ENCODE data around the gene AMPH.
A peak's percentile ranks its signal among the peaks of the same experiment; 100 is the strongest.
"Not testable (repeated sequence)": the region's sequence is repeated elsewhere in the genome, so short reads cannot be mapped to it uniquely, and the experiment has no call there.

Gene AMPH

DNA sequence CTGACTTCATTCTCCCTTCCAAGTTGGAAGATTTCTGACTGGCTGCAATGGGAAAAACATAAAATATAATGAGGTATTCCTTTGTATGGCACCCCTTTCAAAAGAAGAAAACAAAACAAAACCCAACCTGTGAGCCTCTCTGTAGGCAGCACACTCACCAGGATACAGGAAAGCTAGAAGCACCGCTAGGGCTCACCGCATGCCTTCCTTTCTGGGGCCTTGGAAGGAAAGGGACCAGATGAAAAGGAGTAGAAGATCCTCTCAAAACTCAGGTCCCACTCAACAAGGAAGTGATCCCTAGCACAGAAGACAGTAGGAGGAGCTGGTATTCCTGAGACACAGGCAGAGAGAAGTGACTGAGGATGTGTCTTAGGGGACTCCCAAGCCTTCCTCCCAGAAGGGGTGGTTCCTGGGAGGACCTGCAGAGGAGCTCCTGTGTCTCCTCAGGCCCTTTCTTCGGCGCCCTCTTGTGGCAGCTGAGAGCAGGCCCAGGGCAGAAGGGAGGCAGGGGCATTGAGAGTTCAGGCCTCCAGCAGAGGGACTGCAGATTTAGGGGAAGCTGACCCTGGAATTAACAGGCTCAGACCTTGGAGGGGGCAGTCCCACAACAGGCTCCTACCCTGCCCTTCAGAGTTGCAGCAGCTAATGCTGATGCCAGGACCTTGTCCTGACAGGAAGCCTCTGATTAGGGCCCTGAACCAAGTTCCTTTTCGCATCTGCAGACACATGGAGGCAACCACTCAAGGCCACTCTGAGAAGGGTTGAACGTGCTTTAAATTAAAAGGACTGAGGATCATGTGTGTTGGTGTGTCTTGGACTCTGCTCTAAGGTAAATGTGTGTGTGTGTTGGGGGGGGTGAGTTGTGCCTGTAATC, 285.6 kb downstream of the AMPH start:
- peak; percentile 66 for DNase-seq

DNA sequence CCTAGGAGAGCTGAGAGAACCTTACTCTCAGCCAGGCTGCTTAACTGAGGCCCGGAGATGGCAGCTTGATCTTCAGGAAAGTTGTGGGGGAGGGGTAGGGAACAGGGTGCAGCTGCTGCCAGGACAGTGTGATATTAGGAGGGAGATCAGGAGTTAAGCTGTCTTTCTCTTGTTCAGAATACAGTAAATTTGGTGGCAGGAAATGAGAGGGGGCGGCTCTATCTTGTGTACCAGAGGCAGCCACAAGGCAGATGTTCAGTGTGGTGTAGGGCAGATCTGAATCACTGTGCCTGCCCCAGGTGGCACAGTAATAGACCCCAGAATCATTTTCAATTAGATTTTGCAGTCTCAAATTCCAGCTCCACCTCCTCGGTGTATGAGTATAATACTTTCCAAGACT, 286.4 kb downstream of the AMPH start:
- DNase-seq, result not testable (repeated sequence)

DNA sequence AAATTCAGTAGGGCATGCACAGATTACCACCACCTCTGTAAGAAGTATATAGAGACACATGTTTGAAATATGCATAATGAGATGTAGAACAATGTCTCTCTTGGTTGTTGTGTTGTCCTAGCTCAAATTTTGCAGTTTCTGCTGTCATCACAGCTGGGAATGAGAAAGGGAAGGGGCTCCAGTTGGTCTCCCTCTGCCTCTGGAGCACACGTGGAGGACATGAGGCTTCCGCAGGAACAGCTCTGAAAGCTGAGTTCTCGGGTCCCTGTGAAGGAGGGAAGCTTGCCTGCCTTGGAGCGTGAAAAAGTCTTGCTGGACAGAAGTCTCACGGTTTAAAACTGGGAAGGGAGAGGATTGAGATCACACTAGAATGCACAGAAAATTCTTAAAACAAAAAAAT, 289.0 kb downstream of the AMPH start:
- not testable (repeated sequence) for DNase-seq

DNA sequence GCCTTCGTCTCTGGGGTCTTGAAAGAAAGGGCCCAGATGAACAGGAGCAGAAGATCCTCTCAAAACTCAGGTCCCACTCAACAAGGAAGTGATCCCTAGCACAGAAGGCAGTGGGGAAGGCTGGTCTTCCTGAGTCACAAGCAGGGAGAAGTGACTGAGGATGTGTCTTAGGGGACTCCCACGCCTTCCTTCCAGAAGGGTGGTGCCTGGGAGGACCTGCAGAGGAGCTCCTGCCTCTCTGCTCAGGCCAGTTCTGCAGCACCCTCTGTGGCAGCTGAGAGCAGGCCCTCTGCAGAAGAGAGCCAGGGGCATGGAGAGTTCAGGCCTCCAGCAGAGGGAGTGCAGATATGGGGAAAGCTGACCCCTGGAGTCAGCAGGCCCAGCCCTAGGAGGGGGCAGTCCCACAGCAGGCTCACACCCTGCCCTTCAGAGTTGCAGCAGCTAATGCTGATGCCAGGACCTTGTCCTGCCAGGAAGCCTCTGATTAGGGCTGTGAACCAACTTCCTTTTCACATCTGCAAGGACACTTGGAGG, 289.9 kb downstream of the AMPH start:
- not testable (repeated sequence) for DNase-seq

DNA sequence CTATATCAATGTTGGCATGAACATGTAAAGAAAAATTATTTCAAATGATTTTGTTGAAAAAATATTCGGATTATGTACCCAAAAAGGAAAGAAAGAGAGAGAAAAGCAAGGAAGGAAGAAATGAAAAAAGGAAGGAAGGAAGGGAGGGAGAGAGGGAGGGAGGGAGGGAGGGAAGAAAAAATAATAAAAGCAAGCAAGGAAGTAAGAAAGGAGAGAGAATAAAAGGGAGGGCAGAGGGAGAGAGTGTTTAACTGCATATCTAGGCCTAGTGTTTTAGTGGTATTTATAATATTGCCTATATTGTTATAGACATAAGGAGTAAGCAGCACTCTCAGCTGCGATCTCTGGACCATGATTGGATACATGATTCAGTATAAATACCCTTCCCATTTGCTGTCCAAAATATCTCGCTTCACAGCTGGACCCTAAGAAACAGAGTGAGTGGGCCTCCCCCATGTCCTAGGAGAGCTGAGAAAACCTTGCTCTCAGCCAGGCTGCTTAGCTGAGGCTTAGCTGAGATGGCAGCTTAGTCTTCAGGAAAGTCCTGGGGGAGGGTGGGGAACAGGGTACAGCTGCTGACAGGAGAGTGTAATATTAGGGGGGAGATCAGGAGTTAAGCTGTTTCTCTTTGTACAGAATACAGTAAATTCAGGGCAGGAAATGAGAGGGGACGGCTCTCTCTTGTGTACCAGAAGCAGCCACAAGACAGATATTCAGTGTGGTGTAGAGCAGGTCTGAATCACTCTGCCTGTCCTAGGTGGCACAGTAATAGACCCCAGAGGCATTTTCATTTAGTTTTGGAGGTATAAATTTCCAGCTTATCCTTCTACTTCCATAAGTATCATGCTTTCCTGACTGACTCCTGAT, 291.0 kb downstream of the AMPH start:
- no peak for DNase-seq

DNA sequence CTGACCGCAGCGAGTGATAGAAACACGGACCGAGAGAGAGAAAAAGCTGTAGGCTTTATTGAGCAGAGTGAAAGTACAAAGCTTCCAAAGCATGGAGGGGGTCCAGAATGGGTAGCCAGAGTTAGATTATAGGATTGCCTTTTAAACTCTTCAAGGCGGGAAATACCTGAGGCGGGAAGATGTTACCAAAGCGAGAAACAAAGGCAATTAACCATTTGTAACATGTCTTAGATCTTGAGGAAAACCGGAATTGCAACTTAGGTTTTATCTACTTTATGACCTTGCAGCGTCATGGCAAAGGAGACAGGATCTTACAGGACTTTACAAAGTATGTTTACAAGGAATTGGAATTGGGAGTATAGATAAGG, 295.0 kb downstream of the AMPH start:
- DNase-seq, result not testable (repeated sequence)

DNA sequence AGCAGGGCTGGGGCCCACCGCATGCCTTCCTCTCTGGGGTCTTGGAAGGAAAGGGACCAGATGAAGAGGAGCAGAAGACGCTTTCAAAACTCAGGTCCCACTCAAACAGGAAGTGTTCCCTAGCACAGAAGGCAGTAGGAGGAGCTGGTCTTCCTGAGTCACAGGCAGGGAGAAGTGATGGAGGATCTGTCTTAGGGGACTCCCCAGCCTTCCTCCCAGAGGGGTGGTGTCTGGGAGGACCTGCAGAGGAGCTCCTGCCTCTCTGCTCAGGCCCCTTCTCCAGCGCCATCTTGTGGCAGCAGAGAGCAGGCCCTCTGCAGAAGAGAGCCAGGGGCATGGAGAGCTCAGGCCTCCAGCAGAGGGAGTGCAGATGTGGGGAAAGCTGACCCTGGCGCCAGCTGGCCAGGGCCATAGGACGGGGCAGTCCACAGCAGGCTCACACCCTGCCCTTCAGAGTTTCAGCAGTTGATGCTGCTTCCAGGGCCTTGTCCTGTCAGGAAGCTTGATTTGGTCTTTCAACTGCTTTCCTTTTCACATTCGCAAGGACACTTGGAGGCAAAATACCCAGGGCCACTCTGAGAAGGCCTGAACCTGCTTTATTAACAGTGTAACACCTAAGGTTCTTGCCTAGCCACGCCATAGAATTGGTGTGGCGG, 295.6 kb downstream of the AMPH start:
- peak; percentile 87 for DNase-seq

DNA sequence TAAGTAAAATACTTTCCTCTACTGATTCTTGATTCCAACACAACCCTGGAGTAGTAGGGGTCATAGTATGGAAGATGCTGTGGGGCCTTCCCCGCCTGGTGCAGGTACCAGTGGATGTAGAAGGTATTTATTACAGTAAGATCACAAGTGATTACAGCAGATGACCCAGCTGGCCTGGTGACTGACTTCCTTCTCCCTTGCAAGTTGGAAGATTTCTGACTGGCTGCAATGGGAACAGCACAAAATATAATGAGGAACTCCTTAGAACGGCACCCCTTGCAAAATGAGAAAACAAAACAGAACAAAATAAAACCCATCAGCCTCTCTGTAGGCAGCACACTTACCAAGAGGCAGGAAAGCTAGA, 296.1 kb downstream of the AMPH start:
- DNase-seq, result no peak

DNA sequence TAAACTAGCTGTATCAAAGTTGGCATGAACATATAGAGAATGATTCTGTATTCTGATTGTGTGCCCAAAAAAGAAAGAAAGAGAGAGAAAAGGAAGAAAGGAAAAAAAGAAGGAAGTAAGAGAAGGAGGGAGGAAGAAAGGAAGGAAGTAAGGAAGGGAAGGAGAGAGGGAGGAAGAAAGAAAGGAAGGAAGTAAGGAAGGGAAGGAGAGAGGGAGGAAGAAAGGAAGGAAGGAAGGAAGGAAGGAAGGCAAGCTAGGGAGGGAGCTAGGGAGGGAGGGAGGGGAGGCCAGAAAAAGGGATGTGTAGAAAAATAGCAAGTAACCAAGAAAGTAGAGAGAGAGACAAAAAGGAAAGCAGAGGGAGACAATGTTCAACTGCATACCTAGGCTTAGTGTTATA, 297.0 kb downstream of the AMPH start:
- no peak for DNase-seq
